Measurements from ENCODE around the gene HORMAD2.
"Not testable (repeated sequence)": the region's sequence is repeated elsewhere in the genome, so short reads cannot be mapped to it uniquely, and the experiment has no call there.

The HORMAD2 gene

DNA sequence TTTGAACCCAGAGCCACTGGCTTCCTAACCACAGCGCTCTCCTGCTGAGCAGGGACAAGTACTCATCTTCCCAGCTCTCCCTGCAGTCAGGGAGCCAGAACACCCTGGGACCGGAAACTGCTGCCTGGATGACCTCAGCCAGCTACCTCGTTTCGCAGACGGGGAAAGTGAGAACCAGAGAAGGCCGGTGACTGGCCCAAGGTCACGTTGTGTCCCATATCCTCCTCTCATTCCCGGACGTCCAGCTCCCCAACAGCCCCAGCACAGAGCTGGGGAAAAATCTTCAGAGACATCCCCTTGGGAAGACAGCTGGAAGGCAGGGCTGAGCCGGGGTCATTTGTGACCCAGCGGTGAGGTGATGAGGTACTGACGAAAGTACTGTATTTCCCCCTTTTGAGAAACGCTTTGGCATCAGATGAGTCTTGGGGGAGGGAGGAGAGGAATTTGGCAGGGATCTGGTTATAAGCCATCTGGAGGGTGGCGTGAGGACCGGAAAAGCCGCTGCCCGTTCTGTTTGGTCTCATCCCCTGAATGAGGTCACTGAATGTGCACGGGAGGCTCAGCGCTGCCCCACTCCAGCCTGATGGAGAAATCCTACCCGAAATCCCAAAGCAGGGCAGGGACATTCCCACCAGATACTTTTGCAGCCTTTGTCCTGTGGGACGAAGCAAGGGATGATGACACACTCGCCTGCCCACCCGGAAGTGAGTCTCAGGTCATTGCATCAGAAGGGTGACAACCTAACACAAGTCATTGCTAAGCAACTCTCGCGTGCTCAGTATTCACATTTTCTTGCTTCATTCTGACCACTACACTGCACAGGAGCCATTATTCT lies 125.2 kb downstream of the HORMAD2 start:
- Histone ChIP-seq H3K4me2 (ENCODE audit: low read length) (peak overlapping the region; percentile 67), H3K27me3 (ENCODE audit: control insufficient read depth, insufficient read depth, low read length) (no peaks in the 10 kb centered on the region), H3K9me3 (replicated peaks; ENCODE audit: low read length) (no peaks in the 10 kb centered on the region), H3K36me3 (ENCODE audit: insufficient read depth, low read length) (no peaks in the 10 kb centered on the region), H3K4me3 (ENCODE audit: low read length) (peak overlapping the region; percentile 39), H3K9ac (ENCODE audit: low read depth, low read length) (peak overlapping the region; percentile 87), H3K4me1 (ENCODE audit: control insufficient read depth, insufficient read depth, low read length) (peaks cover 82% of the 10 kb centered on the region)

- Histone ChIP-seq H3K4me2 (ENCODE audit: low read length) (peak overlapping the region; percentile 67), H3K4me3 (ENCODE audit: low read length) (no peak overlapping the region), H3K27me3 (ENCODE audit: control insufficient read depth, insufficient read depth, low read length) (no peaks in the 10 kb centered on the region), H3K4me1 (ENCODE audit: control insufficient read depth, insufficient read depth, low read length) (peaks cover 89% of the 10 kb centered on the region), H3K36me3 (ENCODE audit: insufficient read depth, low read length) (no peaks in the 10 kb centered on the region), H3K9ac (ENCODE audit: low read depth, low read length) (peak overlapping the region; percentile 87), H3K9me3 (replicated peaks; ENCODE audit: low read length) (no peaks in the 10 kb centered on the region)
Observed at GRCh38 chr22:30206944-30207343, 126.7 kb downstream of the HORMAD2 start.

- Histone ChIP-seq H3K9me3 (replicated peaks; ENCODE audit: low read length) (no peaks in the 10 kb centered on the region), H3K4me2 (ENCODE audit: low read length) (no peak overlapping the region), H3K27me3 (ENCODE audit: control insufficient read depth, insufficient read depth, low read length) (no peaks in the 10 kb centered on the region), H3K9ac (ENCODE audit: low read depth, low read length) (peak overlapping the region; percentile 81), H3K36me3 (ENCODE audit: insufficient read depth, low read length) (no peaks in the 10 kb centered on the region), H3K4me1 (ENCODE audit: control insufficient read depth, insufficient read depth, low read length) (peaks cover 93% of the 10 kb centered on the region), H3K4me3 (ENCODE audit: low read length) (no peak overlapping the region)
Observed at GRCh38 chr22:30208631-30209603, 128.7 kb downstream of the HORMAD2 start.

DNA sequence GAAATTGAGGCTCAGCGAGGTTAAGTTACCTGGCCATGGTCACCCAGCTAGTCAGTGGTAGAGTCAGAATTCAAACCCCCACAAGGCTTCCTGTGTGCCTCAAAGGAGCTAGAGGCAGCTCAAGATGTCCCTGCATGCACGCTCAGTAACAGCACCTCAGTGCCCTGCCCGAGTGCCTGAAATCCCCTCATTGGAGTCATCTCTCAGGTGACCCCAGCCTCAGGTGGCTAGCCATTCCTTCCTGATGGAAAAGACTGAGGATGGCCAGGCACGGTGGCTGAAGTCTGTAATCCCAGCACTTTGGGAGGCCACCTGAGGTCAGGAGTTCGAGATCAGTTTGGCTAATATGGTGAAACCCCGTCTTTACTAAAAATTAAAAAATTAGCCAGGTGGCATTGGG lies 129.4 kb downstream of the HORMAD2 start:
- no peaks in the 10 kb centered on the region for H3K36me3 ChIP-seq (ENCODE audit: insufficient read depth, low read length)
- H3K4me3 ChIP-seq (ENCODE audit: low read length): no peak overlapping the region
- H3K9me3 ChIP-seq (replicated peaks; ENCODE audit: low read length): no peaks in the 10 kb centered on the region
- peaks cover 86% of the 10 kb centered on the region for H3K4me1 ChIP-seq (ENCODE audit: control insufficient read depth, insufficient read depth, low read length)
- H3K9ac ChIP-seq (ENCODE audit: low read depth, low read length): peak overlapping the region; percentile 81
- H3K27me3 ChIP-seq (ENCODE audit: control insufficient read depth, insufficient read depth, low read length): no peaks in the 10 kb centered on the region
- no peak overlapping the region for H3K4me2 ChIP-seq (ENCODE audit: low read length)

DNA sequence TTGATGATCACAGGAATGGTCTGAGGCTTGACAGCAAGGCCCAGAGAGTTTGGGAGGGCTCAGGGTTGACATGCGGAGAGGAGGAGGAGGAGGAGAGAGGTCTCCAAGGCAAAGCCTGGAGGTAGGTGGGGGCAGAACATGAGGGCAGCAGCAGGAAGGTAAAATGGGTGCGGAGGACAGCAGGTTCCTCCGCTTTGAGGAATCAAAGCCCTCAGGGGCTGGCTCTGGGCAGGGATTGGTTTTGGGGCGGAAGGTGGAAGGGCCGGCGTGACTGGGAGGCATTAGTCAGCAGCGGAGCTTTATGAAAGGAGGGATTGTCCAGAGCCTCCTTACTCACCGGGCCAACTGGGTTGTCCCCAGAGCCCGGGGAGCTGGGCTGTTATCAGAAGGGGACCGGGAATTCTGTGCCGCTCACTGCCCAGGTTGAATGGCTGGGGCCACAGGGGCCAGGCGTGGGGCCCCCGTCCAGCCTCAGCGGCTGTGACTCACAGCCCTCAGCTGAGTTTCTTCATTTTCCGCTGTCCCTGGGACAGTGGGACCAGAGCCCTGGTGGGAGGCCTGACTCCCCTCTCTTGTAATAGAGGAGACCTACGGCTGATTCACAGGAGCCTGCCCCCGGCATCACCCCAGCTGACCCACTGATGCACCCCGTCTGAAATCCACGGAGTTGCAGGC lies 130.1 kb downstream of the HORMAD2 start:
- Histone ChIP-seq H3K36me3 (ENCODE audit: insufficient read depth, low read length) (no peaks in the 10 kb centered on the region), H3K4me2 (ENCODE audit: low read length) (peak overlapping the region; percentile 11), H3K9me3 (replicated peaks; ENCODE audit: low read length) (no peaks in the 10 kb centered on the region), H3K4me1 (ENCODE audit: control insufficient read depth, insufficient read depth, low read length) (peaks cover 78% of the 10 kb centered on the region), H3K4me3 (ENCODE audit: low read length) (no peak overlapping the region), H3K9ac (ENCODE audit: low read depth, low read length) (peak overlapping the region; percentile 81), H3K27me3 (ENCODE audit: control insufficient read depth, insufficient read depth, low read length) (no peaks in the 10 kb centered on the region)

DNA sequence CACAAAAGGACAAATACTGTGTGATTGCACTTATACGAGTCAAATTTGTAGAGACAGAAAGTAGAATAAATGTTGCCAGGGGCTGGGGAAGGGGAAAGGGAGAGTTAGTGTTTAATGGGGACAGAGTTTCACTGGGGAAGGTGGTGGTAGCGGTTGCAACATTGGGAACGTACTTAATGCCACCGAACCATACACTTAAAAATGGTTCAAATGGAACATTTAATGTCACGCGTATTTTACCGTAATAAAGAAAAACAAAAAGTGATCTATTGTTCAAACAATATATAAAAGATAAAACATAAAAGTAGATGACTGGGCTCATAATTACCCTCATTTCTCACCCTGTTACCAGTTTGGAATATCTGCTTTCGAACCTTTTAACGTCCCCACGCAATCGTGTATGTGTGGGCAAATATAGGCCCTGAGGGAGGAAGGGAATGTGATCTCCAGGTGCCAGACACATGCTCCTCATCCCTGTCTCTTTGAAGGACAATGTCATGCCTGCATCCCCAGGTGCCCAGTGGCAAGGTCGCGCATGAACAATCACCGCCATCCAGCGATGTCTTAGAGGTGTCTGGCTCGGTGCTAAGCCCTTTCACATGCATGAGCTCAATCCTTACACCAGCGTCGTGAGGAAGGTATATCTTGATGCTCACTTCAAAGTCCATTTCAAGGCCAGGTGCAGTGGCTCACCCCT lies 131.0 kb downstream of the HORMAD2 start:
- no peaks in the 10 kb centered on the region for H3K36me3 ChIP-seq (ENCODE audit: insufficient read depth, low read length)
- H3K27me3 ChIP-seq (ENCODE audit: control insufficient read depth, insufficient read depth, low read length): no peaks in the 10 kb centered on the region
- H3K4me1 ChIP-seq (ENCODE audit: control insufficient read depth, insufficient read depth, low read length): peaks cover 69% of the 10 kb centered on the region

DNA sequence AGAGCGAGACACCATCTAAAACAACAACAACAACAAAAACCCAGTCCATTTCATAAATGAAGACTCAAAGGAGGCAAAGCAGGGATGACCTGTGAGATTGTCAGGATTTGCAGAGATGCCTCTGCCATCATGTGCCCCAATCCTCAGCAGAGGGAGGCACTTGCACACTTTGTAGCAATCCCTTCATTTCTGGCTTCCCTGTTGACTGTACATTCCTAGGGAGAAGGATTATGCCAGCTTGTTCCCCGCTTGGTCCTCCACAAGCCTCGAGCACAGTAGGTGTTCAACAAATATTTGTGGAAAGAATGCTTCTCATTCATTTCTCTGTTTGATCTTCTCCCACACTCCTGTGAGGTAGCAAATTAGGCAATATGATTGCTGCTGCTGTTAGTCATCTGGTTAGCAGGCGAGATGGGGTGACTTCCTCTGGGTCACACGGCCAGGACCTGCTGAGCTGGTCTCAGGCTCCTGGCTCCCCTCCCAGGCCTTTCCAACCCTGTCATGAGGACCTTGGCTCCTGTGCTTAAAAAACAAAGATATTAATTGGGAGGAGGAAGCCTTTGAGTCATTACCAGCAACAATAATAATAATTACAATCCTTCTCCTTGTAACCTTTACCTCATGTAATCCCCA lies 132.2 kb downstream of the HORMAD2 start:
- Histone ChIP-seq H3K4me3 (ENCODE audit: low read length) (no peak overlapping the region), H3K4me2 (ENCODE audit: low read length) (peak overlapping the region; percentile 37), H3K27me3 (ENCODE audit: control insufficient read depth, insufficient read depth, low read length) (no peaks in the 10 kb centered on the region), H3K4me1 (ENCODE audit: control insufficient read depth, insufficient read depth, low read length) (peaks cover 59% of the 10 kb centered on the region), H3K9me3 (replicated peaks; ENCODE audit: low read length) (no peaks in the 10 kb centered on the region), H3K9ac (ENCODE audit: low read depth, low read length) (peak overlapping the region; percentile 69), H3K36me3 (ENCODE audit: insufficient read depth, low read length) (no peaks in the 10 kb centered on the region)

More for the DNA sequence above, 131.0 kb downstream of the HORMAD2 start:
- no peak overlapping the region for H3K4me2 ChIP-seq (ENCODE audit: low read length)
- no peak overlapping the region for H3K4me3 ChIP-seq (ENCODE audit: low read length)
- H3K9ac ChIP-seq (ENCODE audit: low read depth, low read length): peak overlapping the region; percentile 81
- H3K9me3 ChIP-seq (replicated peaks; ENCODE audit: low read length): no peaks in the 10 kb centered on the region

GRCh38 chr22:30212996-30213441 lies 132.8 kb downstream of the HORMAD2 start:
- H3K4me3 ChIP-seq (ENCODE audit: low read length): no peak overlapping the region
- peak overlapping the region; percentile 37 for H3K4me2 ChIP-seq (ENCODE audit: low read length)
- no peaks in the 10 kb centered on the region for H3K36me3 ChIP-seq (ENCODE audit: insufficient read depth, low read length)
- H3K27me3 ChIP-seq (ENCODE audit: control insufficient read depth, insufficient read depth, low read length): no peaks in the 10 kb centered on the region
- peak overlapping the region; percentile 69 for H3K9ac ChIP-seq (ENCODE audit: low read depth, low read length)
- no peaks in the 10 kb centered on the region for H3K9me3 ChIP-seq (replicated peaks; ENCODE audit: low read length)
- peaks cover 59% of the 10 kb centered on the region for H3K4me1 ChIP-seq (ENCODE audit: control insufficient read depth, insufficient read depth, low read length)

GRCh38 chr22:30214703-30215407 lies 134.6 kb downstream of the HORMAD2 start:
- no peaks in the 10 kb centered on the region for H3K36me3 ChIP-seq (ENCODE audit: insufficient read depth, low read length)
- H3K9ac ChIP-seq (ENCODE audit: low read depth, low read length): no peak overlapping the region
- no peaks in the 10 kb centered on the region for H3K27me3 ChIP-seq (ENCODE audit: control insufficient read depth, insufficient read depth, low read length)
- H3K9me3 ChIP-seq (replicated peaks; ENCODE audit: low read length): no peaks in the 10 kb centered on the region
- peaks cover 46% of the 10 kb centered on the region for H3K4me1 ChIP-seq (ENCODE audit: control insufficient read depth, insufficient read depth, low read length)
- no peak overlapping the region for H3K4me3 ChIP-seq (ENCODE audit: low read length)
- no peak overlapping the region for H3K4me2 ChIP-seq (ENCODE audit: low read length)

DNA sequence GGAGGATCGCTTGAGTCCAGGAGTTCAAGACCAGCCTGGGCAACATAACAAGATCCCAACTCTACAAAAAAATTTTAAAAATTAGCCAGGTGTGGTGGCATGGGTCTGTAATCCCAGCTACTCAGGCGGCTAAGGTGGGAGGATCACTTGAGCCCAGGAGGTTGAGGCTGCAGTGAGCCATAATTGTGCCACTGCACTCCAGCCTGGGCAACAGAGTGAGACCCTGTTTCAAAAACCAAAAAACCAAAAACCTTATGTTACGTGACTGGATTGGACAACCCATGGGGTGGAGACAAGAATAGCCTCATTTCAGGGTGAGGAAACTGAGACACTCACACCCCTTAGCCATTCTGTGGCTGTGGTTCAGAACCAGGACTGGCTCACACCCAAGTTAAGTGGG lies 136.0 kb downstream of the HORMAD2 start:
- not testable (repeated sequence) for H3K9me3 ChIP-seq (replicated peaks; ENCODE audit: low read length); H3K9ac ChIP-seq (ENCODE audit: low read depth, low read length); H3K36me3 ChIP-seq (ENCODE audit: insufficient read depth, low read length); H3K4me3 ChIP-seq (ENCODE audit: low read length); H3K4me2 ChIP-seq (ENCODE audit: low read length); H3K27me3 ChIP-seq (ENCODE audit: control insufficient read depth, insufficient read depth, low read length)
- peaks cover 32% of the 10 kb centered on the region for H3K4me1 ChIP-seq (ENCODE audit: control insufficient read depth, insufficient read depth, low read length)

Data from skeletal muscle satellite cell (primary cell).